ENCODE data around the gene PLAU.

DNA sequence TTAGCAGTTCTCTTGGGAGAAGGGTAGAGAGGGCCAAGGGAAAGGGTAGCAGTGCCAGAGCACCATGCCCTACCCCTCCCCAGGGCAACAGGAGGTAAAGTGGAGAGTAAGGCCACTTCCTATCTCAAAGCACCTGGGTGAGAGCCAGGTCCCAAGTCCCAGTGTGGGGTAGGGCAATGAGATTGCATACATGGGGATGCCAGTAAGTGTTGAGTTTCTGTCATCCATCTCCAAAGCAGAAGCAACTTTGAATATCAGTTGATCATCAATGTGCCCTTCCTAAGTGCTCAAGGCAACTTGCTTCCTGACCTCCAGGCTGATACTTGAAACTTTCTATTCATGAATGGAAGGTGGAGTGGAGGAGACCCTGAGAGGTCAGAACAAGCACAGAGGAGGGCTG, 34.4 kb upstream of the PLAU start:
- TF ChIP-seq, protein P1, sequence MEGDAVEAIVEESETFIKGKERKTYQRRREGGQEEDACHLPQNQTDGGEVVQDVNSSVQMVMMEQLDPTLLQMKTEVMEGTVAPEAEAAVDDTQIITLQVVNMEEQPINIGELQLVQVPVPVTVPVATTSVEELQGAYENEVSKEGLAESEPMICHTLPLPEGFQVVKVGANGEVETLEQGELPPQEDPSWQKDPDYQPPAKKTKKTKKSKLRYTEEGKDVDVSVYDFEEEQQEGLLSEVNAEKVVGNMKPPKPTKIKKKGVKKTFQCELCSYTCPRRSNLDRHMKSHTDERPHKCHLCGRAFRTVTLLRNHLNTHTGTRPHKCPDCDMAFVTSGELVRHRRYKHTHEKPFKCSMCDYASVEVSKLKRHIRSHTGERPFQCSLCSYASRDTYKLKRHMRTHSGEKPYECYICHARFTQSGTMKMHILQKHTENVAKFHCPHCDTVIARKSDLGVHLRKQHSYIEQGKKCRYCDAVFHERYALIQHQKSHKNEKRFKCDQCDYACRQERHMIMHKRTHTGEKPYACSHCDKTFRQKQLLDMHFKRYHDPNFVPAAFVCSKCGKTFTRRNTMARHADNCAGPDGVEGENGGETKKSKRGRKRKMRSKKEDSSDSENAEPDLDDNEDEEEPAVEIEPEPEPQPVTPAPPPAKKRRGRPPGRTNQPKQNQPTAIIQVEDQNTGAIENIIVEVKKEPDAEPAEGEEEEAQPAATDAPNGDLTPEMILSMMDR (IDR thresholded peaks at IDR 0.05; ENCODE audit: low read length): no peak
- no peak for TF ChIP-seq EZH2 (optimal IDR thresholded peaks at IDR 0.05; ENCODE audit: low read depth, low read length)
- TF ChIP-seq EZH2phosphoT487 (IDR thresholded peaks at IDR 0.05; ENCODE audit: low read length): no peak

Measured in MM.1S (cell line).